ENCODE measurements around the gene GLS.

GLS gene

DNA sequence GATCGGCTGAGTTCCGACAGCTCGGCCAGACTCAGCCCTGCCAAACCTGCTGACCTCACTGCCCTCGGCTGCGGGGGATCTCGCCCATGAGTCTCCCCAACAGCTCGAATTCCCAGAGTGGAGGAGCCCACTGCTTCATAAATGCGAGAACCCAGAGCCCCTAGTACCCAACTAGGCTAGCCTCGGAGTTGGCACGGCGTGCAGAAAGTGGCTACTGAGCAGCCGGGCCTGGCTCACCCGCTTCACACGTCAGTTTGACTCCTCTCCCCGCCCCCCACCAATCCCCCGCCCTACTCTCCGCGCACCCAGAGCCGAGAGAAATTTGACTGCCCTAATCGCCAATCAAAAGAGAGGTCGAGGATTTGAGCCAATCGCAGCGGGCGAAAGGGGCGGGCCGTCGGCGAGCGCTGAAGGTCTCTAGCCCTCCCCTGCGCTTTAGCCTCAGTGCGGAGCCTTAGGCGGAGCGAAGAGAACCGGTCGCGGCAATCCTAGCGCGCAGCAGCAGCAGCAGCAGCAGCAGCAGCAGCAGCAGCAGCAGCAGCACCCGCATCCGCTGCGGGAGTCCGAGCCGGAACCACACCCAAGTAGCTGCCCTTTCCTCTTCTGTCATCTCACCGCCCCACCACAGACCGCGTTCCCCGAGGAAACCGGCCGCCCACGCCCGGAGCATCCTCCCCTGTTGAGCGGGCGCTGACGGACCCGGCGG, at the start of gene GLS:
GLS (plus strand) TSS at position 444 of the 706 bp plus-strand sequence. CDS start 264 bp downstream, outside the sequence.
- in situ Hi-C loops (cut with HindIII; ENCODE audit: low pct_unique_long_range_greater_than_20kb, low sequenced_read_pairs), result no loop called here
- TF ChIP-seq JUND (IDR thresholded peaks at IDR 0.05; ENCODE audit: low read depth), result no peak

GRCh38 chr2:190831941-190832340, 48.7 kb upstream of the GLS start:
- DNase-seq (ENCODE audit: low read depth in 1 of 2, low spot score in 1 of 2), result no peak
- no peak for TF ChIP-seq JUND (IDR thresholded peaks at IDR 0.05; ENCODE audit: low read depth)
- in situ Hi-C loops (cut with HindIII; ENCODE audit: low pct_unique_long_range_greater_than_20kb, low sequenced_read_pairs), result no loop called here

More for the DNA sequence above, at the start of gene GLS:
- DNase-seq (ENCODE audit: low read depth in 1 of 2, low spot score in 1 of 2), result peak; percentile 92 to 97

DNA sequence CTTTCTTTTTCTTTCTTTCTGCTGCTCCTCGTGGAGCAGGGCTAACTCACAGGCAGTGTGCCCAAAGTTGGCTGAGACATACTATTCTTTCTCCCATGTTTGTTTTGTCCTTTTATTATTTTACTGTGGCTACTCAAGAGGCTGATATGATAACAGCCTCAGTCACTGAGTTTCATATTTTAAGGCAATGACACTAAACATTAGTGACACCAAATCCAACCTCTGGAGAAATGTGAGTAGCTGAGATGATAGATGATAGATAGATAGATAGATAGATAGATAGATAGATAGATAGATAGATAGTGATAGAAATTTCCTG, 45.8 kb upstream of the GLS start:
- in situ Hi-C loops (cut with HindIII; ENCODE audit: low pct_unique_long_range_greater_than_20kb, low sequenced_read_pairs), result no loop called here
- no peak for DNase-seq (ENCODE audit: low read depth in 1 of 2, low spot score in 1 of 2)
- TF ChIP-seq JUND (IDR thresholded peaks at IDR 0.05; ENCODE audit: low read depth), result no peak

DNA sequence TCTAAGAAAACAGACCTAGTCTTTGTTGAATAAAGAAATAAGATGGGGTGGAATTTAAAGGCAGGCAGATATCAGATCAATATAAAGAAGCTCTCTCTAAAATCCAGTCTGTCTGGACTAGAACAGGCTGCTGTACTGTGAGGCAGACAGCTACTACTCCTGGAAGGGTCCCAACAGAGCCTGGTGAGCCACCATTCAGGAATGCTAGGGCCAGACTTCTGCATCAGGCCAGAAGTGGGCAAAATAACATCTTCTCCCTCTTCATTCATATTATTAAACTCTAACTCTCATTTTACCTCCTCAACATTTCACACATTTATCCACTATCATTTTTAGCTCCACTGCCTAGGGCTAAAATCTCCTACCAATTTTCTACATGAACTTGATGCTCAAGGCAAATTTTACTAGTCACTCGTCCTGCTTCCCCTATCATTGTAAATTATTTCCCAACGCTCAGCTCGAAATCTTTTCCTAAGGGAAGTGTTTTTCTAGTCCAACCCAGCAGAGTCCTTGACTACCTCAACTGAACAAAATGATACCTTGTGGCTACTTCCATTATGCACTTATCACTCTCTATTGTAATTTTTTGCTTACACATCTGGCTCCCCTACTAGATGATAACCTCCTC, 45.2 kb upstream of the GLS start:
- TF ChIP-seq JUND (IDR thresholded peaks at IDR 0.05; ENCODE audit: low read depth), result no peak
- DNase-seq (ENCODE audit: low read depth in 1 of 2, low spot score in 1 of 2), result no peak

GRCh38 chr2:190836767-190837166, 43.9 kb upstream of the GLS start:
- TF ChIP-seq JUND (IDR thresholded peaks at IDR 0.05; ENCODE audit: low read depth), result no peak
- in situ Hi-C loops (cut with HindIII; ENCODE audit: low pct_unique_long_range_greater_than_20kb, low sequenced_read_pairs), result no loop called here
- DNase-seq (ENCODE audit: low read depth in 1 of 2, low spot score in 1 of 2), result no peak

More for the DNA sequence above, 45.2 kb upstream of the GLS start:
- in situ Hi-C loops (cut with HindIII; ENCODE audit: low pct_unique_long_range_greater_than_20kb, low sequenced_read_pairs), result no loop called here

DNA sequence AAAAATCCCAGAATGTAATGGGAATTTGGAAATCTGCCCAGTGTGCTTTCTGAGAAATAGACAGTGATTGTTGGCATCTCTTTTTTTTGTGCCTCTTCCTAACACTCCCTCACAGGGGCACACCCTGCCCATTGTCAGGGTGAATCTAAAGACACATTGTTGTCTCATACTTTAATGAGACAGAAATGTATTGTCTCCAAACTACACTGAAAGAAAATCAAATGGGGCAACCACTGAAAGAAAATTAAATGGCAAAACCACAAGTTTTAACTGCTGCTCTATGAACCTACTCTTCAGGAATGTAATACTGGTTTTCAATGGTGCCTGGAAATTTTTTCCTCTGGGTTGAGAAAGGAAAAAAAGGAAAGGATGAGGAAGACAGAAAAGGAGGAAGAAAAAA, 43.2 kb upstream of the GLS start:
- in situ Hi-C loops (cut with HindIII; ENCODE audit: low pct_unique_long_range_greater_than_20kb, low sequenced_read_pairs), result no loop called here
- no peak for DNase-seq (ENCODE audit: low read depth in 1 of 2, low spot score in 1 of 2)
- TF ChIP-seq JUND (IDR thresholded peaks at IDR 0.05; ENCODE audit: low read depth), result no peak

DNA sequence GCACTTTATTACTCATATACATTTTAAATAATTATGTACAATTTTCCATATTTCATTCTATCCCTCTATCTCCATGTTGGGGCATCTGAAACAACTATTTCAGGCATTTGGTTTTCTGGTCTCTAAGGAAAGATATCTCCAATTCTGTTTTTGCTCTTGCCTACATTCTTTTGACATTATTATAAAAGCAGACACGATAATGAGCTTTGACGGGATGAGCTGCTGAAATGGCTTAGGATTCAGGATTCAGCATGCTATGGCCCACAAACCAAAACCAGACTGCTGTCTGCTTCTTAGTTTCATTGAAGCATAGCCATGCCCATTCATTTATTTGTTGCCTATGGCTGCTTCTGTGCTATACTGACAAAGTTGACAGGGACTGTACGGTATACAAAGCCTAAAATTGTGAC, 42.7 kb upstream of the GLS start:
- no peak for DNase-seq (ENCODE audit: low read depth in 1 of 2, low spot score in 1 of 2)
- TF ChIP-seq JUND (IDR thresholded peaks at IDR 0.05; ENCODE audit: low read depth), result no peak
- in situ Hi-C loops (cut with HindIII; ENCODE audit: low pct_unique_long_range_greater_than_20kb, low sequenced_read_pairs), result no loop called here

- in situ Hi-C loops (cut with HindIII; ENCODE audit: low pct_unique_long_range_greater_than_20kb, low sequenced_read_pairs), result no loop called here
- DNase-seq (ENCODE audit: low read depth in 1 of 2, low spot score in 1 of 2), result no peak
- TF ChIP-seq JUND (IDR thresholded peaks at IDR 0.05; ENCODE audit: low read depth), result no peak
Observed at GRCh38 chr2:190838492-190838910, 42.1 kb upstream of the GLS start.

DNA sequence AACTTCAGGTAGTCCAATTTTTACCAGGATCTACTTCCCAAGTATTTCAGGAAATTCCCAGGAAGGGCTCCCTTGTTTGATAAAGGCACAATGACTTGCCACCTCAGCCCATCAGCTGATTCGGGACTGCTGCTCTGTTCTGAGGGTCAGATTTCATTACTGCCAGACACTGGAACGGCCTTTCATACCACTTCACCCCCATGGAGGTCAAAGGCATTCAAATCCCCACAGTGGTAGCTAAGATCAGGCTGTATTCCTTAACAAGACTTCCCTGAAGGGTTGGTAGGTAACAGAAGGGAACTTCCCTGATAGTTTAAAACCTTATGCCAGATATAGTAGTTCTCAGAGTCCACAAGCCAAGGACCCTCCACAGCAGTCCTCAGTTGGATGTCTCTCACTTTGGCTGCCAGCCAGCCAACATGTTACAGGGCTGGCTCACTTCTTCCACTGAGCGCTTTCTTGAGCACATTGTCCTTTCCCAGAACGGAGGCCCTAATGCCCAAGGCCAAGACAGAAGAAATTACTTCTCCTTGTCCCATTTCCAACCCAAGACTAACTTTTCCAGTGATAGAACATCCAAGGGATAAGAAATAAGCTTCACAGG, 40.0 kb upstream of the GLS start:
- DNase-seq (ENCODE audit: low read depth in 1 of 2, low spot score in 1 of 2), result no peak
- in situ Hi-C loops (cut with HindIII; ENCODE audit: low pct_unique_long_range_greater_than_20kb, low sequenced_read_pairs), result no loop called here
- TF ChIP-seq JUND (IDR thresholded peaks at IDR 0.05; ENCODE audit: low read depth), result no peak

- in situ Hi-C loops (cut with HindIII; ENCODE audit: low pct_unique_long_range_greater_than_20kb, low sequenced_read_pairs), result no loop called here
- no peak for TF ChIP-seq JUND (IDR thresholded peaks at IDR 0.05; ENCODE audit: low read depth)
- no peak for DNase-seq (ENCODE audit: low read depth in 1 of 2, low spot score in 1 of 2)
Observed at GRCh38 chr2:190841707-190842505, 38.7 kb upstream of the GLS start.

GRCh38 chr2:190842606-190843104, 38.0 kb upstream of the GLS start:
- no peak for TF ChIP-seq JUND (IDR thresholded peaks at IDR 0.05; ENCODE audit: low read depth)
- DNase-seq (ENCODE audit: low read depth in 1 of 2, low spot score in 1 of 2), result no peak
- in situ Hi-C loops (cut with HindIII; ENCODE audit: low pct_unique_long_range_greater_than_20kb, low sequenced_read_pairs), result no loop called here

GRCh38 chr2:190843890-190844699, 36.5 kb upstream of the GLS start:
- no peak for TF ChIP-seq JUND (IDR thresholded peaks at IDR 0.05; ENCODE audit: low read depth)
- no peak for DNase-seq (ENCODE audit: low read depth in 1 of 2, low spot score in 1 of 2)
- in situ Hi-C loops (cut with HindIII; ENCODE audit: low pct_unique_long_range_greater_than_20kb, low sequenced_read_pairs), result no loop called here
